K562 (cell line): ENCODE results near the gene SCGB1A1. TPM values are rescaled to one million over a fixed set of nuclear protein-coding genes. Genes with fewer than 3 reads are reported as not detected.
A peak's percentile ranks its signal among the peaks of the same experiment; 100 is the strongest.

Source experiments
- LCOR ChIP-seq: sonication (generic); formaldehyde crosslinking; IDR thresholded peaks from 2 replicates; pipeline ENCODE4 v1.8.0; 2022; ENCODE audit warnings: mild to moderate bottlenecking, missing genetic modification reagents
- MAX ChIP-seq: sonication (generic); formaldehyde crosslinking; IDR thresholded peaks from 2 replicates; pipeline ENCODE4 v1.9.0; 2022; ENCODE audit warnings: mild to moderate bottlenecking, missing genetic modification reagents
- polyA plus RNA-seq, 8 experiments: library from polyadenylated mRNA; depleted of rRNA in 4 of 8; stranded (reverse) in 5 of 8; unstranded in 3 of 8; fragments of >200 nt; fragmentation: Nextera tagmentation in 2 of 8; fragmentation: Illumina TruSeq in 1 of 8; extraction: Ambion mirVana in 2 of 8; extraction: Trizol in 1 of 8; gene quantifications; 2 replicates each; pipeline versions ENCODE4 v1.2.1 to v1.2.3, GENCODE V29; 2011 to 2014; ENCODE audit warnings: inconsistent platforms in 1 of 8, missing spikeins in 1 of 8
- total RNA-seq, 7 experiments: library from RNA; depleted of rRNA in 6 of 7; stranded (reverse); fragments of >200 nt in 6 of 7; fragmentation: Illumina TruSeq in 2 of 7; extraction: Trizol in 2 of 7; gene quantifications; 2 replicates each; pipeline versions ENCODE4 v1.2.1 to v1.2.3, GENCODE V29; 2011 to 2021; ENCODE audit warnings: low replicate concordance in 1 of 7

SCGB1A1 gene
- total and polyA plus RNA-seq, 9 of the 15 experiments (the other 6 are each of a cell fraction or from before 2014, with no cell fraction given), result 0.55 TPM; not detected in 8

GRCh38 chr11:62472063-62472884 lies 53.4 kb downstream of the SCGB1A1 start (continued):
- TF ChIP-seq LCOR (CRISPR knock-in tag), result 0 out of 2 replicates have a peak, but pooled peaks have one; percentile 57
- TF ChIP-seq MAX (CRISPR knock-in tag), result peak; percentile 71; the same call in 1 of the 2 replicates
- TF ChIP-seq, all 486 proteins: peak for 77

Other genes starting within 250 kb of the SCGB1A1 start
Only the 7 nearest of the 17 such genes appear.
- not detected in 2 replicates for gene SCGB1D2, start 176.8 kb upstream of the SCGB1A1 start, total RNA-seq (2014; rRNA removed)
- not detected in 2 replicates for gene SCGB1D2, start 176.8 kb upstream of the SCGB1A1 start, total RNA-seq (2014; rRNA removed; fragmentation: Illumina TruSeq; extraction: Trizol)
- not detected in 2 replicates for gene SCGB1D2, start 176.8 kb upstream of the SCGB1A1 start, total RNA-seq (2015; rRNA removed; fragmentation: Illumina TruSeq; extraction: Trizol)
- gene SCGB1D2, start 176.8 kb upstream of the SCGB1A1 start, total RNA-seq (2021), result not detected in 2 replicates
- gene SCGB1D2, start 176.8 kb upstream of the SCGB1A1 start, polyA plus RNA-seq (2011; rRNA removed), result not detected in 2 replicates
- not detected in 2 replicates for gene SCGB1D2, start 176.8 kb upstream of the SCGB1A1 start, polyA plus RNA-seq (2014; fragmentation: Illumina TruSeq; extraction: Trizol)
- not detected for gene SCGB1D2, start 176.8 kb upstream of the SCGB1A1 start, polyA plus RNA-seq (2014; fragmentation: Nextera tagmentation; extraction: Ambion mirVana)
- not detected in 2 replicates for gene SCGB1D2, start 176.8 kb upstream of the SCGB1A1 start, polyA plus RNA-seq (2014; rRNA removed)
- not detected in 2 replicates for gene SCGB2A2, start 148.9 kb upstream of the SCGB1A1 start, total RNA-seq (2014; rRNA removed)
- not detected in 2 replicates for gene SCGB2A2, start 148.9 kb upstream of the SCGB1A1 start, total RNA-seq (2014; rRNA removed; fragmentation: Illumina TruSeq; extraction: Trizol)
- not detected in 2 replicates for gene SCGB2A2, start 148.9 kb upstream of the SCGB1A1 start, total RNA-seq (2015; rRNA removed; fragmentation: Illumina TruSeq; extraction: Trizol)
- not detected in 2 replicates for gene SCGB2A2, start 148.9 kb upstream of the SCGB1A1 start, total RNA-seq (2021)
- not detected in 2 replicates for gene SCGB2A2, start 148.9 kb upstream of the SCGB1A1 start, polyA plus RNA-seq (2011; rRNA removed)
- gene SCGB2A2, start 148.9 kb upstream of the SCGB1A1 start, polyA plus RNA-seq (2014; fragmentation: Illumina TruSeq; extraction: Trizol), result not detected in 2 replicates
- not detected for gene SCGB2A2, start 148.9 kb upstream of the SCGB1A1 start, polyA plus RNA-seq (2014; fragmentation: Nextera tagmentation; extraction: Ambion mirVana)
- not detected in 2 replicates for gene SCGB2A2, start 148.9 kb upstream of the SCGB1A1 start, polyA plus RNA-seq (2014; rRNA removed)
- gene SCGB1D4, start 120.0 kb upstream of the SCGB1A1 start, total RNA-seq (2014; rRNA removed), result not detected in 2 replicates
- gene SCGB1D4, start 120.0 kb upstream of the SCGB1A1 start, total RNA-seq (2014; rRNA removed; fragmentation: Illumina TruSeq; extraction: Trizol), result not detected in 2 replicates
- not detected in 2 replicates for gene SCGB1D4, start 120.0 kb upstream of the SCGB1A1 start, total RNA-seq (2015; rRNA removed; fragmentation: Illumina TruSeq; extraction: Trizol)
- gene SCGB1D4, start 120.0 kb upstream of the SCGB1A1 start, total RNA-seq (2021), result not detected in 2 replicates
- not detected in 2 replicates for gene SCGB1D4, start 120.0 kb upstream of the SCGB1A1 start, polyA plus RNA-seq (2011; rRNA removed)
- gene SCGB1D4, start 120.0 kb upstream of the SCGB1A1 start, polyA plus RNA-seq (2014; fragmentation: Illumina TruSeq; extraction: Trizol), result not detected in 2 replicates
- gene SCGB1D4, start 120.0 kb upstream of the SCGB1A1 start, polyA plus RNA-seq (2014; fragmentation: Nextera tagmentation; extraction: Ambion mirVana), result not detected
- gene SCGB1D4, start 120.0 kb upstream of the SCGB1A1 start, polyA plus RNA-seq (2014; rRNA removed), result not detected in 2 replicates
- gene ASRGL1, start 81.6 kb upstream of the SCGB1A1 start, total RNA-seq (2014; rRNA removed), result 18.0 and 23.0 TPM in 2 replicates
- 10.7 and 11.2 TPM in 2 replicates for gene ASRGL1, start 81.6 kb upstream of the SCGB1A1 start, total RNA-seq (2014; rRNA removed; fragmentation: Illumina TruSeq; extraction: Trizol)
- 9.2 and 9.8 TPM in 2 replicates for gene ASRGL1, start 81.6 kb upstream of the SCGB1A1 start, total RNA-seq (2015; rRNA removed; fragmentation: Illumina TruSeq; extraction: Trizol)
- gene ASRGL1, start 81.6 kb upstream of the SCGB1A1 start, total RNA-seq (2021), result 15.9 and 18.3 TPM in 2 replicates
- 10.9 and 17.4 TPM in 2 replicates for gene ASRGL1, start 81.6 kb upstream of the SCGB1A1 start, polyA plus RNA-seq (2011; rRNA removed)
- gene ASRGL1, start 81.6 kb upstream of the SCGB1A1 start, polyA plus RNA-seq (2014; fragmentation: Illumina TruSeq; extraction: Trizol), result 8.7 and 9.9 TPM in 2 replicates
- gene ASRGL1, start 81.6 kb upstream of the SCGB1A1 start, polyA plus RNA-seq (2014; fragmentation: Nextera tagmentation; extraction: Ambion mirVana), result 1 to 10 TPM; 3.1 to 4.3 TPM
- gene ASRGL1, start 81.6 kb upstream of the SCGB1A1 start, polyA plus RNA-seq (2014; rRNA removed), result 13.0 and 14.4 TPM in 2 replicates
- gene AHNAK, start 127.8 kb downstream of the SCGB1A1 start, total RNA-seq (2014; rRNA removed), result 66.4 and 75.0 TPM in 2 replicates
- gene AHNAK, start 127.8 kb downstream of the SCGB1A1 start, total RNA-seq (2014; rRNA removed; fragmentation: Illumina TruSeq; extraction: Trizol), result 44.1 and 45.1 TPM in 2 replicates
- gene AHNAK, start 127.8 kb downstream of the SCGB1A1 start, total RNA-seq (2015; rRNA removed; fragmentation: Illumina TruSeq; extraction: Trizol), result 71.3 and 71.7 TPM in 2 replicates
- gene AHNAK, start 127.8 kb downstream of the SCGB1A1 start, total RNA-seq (2021), result 89.2 and 89.7 TPM in 2 replicates
- 17.6 and 33.5 TPM in 2 replicates for gene AHNAK, start 127.8 kb downstream of the SCGB1A1 start, polyA plus RNA-seq (2011; rRNA removed)
- 35.3 and 45.0 TPM in 2 replicates for gene AHNAK, start 127.8 kb downstream of the SCGB1A1 start, polyA plus RNA-seq (2014; fragmentation: Illumina TruSeq; extraction: Trizol)
- 1 to 10 TPM; 1.5 to 2.5 TPM for gene AHNAK, start 127.8 kb downstream of the SCGB1A1 start, polyA plus RNA-seq (2014; fragmentation: Nextera tagmentation; extraction: Ambion mirVana)
- 26.0 and 30.1 TPM in 2 replicates for gene AHNAK, start 127.8 kb downstream of the SCGB1A1 start, polyA plus RNA-seq (2014; rRNA removed)
- 2,058 and 2,269 TPM in 2 replicates for gene EEF1G, start 154.9 kb downstream of the SCGB1A1 start, total RNA-seq (2014; rRNA removed)
- gene EEF1G, start 154.9 kb downstream of the SCGB1A1 start, total RNA-seq (2014; rRNA removed; fragmentation: Illumina TruSeq; extraction: Trizol), result 1,872 and 2,117 TPM in 2 replicates
- gene EEF1G, start 154.9 kb downstream of the SCGB1A1 start, total RNA-seq (2015; rRNA removed; fragmentation: Illumina TruSeq; extraction: Trizol), result 2,017 and 2,035 TPM in 2 replicates
- gene EEF1G, start 154.9 kb downstream of the SCGB1A1 start, total RNA-seq (2021), result 1,822 and 1,912 TPM in 2 replicates
- 2,098 and 2,266 TPM in 2 replicates for gene EEF1G, start 154.9 kb downstream of the SCGB1A1 start, polyA plus RNA-seq (2011; rRNA removed)
- gene EEF1G, start 154.9 kb downstream of the SCGB1A1 start, polyA plus RNA-seq (2014; fragmentation: Illumina TruSeq; extraction: Trizol), result 1,982 and 2,349 TPM in 2 replicates
- gene EEF1G, start 154.9 kb downstream of the SCGB1A1 start, polyA plus RNA-seq (2014; fragmentation: Nextera tagmentation; extraction: Ambion mirVana), result 1,000 to 10,000 TPM in 1 of 2 experiments, 100 to 1,000 TPM in 1; 985 to 1,460 TPM
- gene EEF1G, start 154.9 kb downstream of the SCGB1A1 start, polyA plus RNA-seq (2014; rRNA removed), result 1,633 and 1,674 TPM in 2 replicates
- 18.5 and 20.9 TPM in 2 replicates for gene TUT1, start 172.5 kb downstream of the SCGB1A1 start, total RNA-seq (2014; rRNA removed)
- 7.2 and 9.6 TPM in 2 replicates for gene TUT1, start 172.5 kb downstream of the SCGB1A1 start, total RNA-seq (2014; rRNA removed; fragmentation: Illumina TruSeq; extraction: Trizol)
- gene TUT1, start 172.5 kb downstream of the SCGB1A1 start, total RNA-seq (2015; rRNA removed; fragmentation: Illumina TruSeq; extraction: Trizol), result 11.5 and 12.4 TPM in 2 replicates
- 38.9 and 44.3 TPM in 2 replicates for gene TUT1, start 172.5 kb downstream of the SCGB1A1 start, total RNA-seq (2021)
- 15.7 and 31.2 TPM in 2 replicates for gene TUT1, start 172.5 kb downstream of the SCGB1A1 start, polyA plus RNA-seq (2011; rRNA removed)
- 22.8 and 26.7 TPM in 2 replicates for gene TUT1, start 172.5 kb downstream of the SCGB1A1 start, polyA plus RNA-seq (2014; fragmentation: Illumina TruSeq; extraction: Trizol)
- gene TUT1, start 172.5 kb downstream of the SCGB1A1 start, polyA plus RNA-seq (2014; fragmentation: Nextera tagmentation; extraction: Ambion mirVana), result 1 to 10 TPM in 1 of 2 experiments, under 1 TPM in 1; 0.66 to 1.5 TPM
- 24.3 and 28.2 TPM in 2 replicates for gene TUT1, start 172.5 kb downstream of the SCGB1A1 start, polyA plus RNA-seq (2014; rRNA removed)